DMS 273 treated with DMSO at 0.1 percent for 48 hours (cell line): ENCODE results near the gene SLC25A45.
A peak's percentile ranks its signal among the peaks of the same experiment; 100 is the strongest.

ENCODE experiments used
- DNase-seq: peaks from one replicate; lab custom pipeline; 2025; lab: John Stamatoyannopoulos, UW

SLC25A45 gene

DNA sequence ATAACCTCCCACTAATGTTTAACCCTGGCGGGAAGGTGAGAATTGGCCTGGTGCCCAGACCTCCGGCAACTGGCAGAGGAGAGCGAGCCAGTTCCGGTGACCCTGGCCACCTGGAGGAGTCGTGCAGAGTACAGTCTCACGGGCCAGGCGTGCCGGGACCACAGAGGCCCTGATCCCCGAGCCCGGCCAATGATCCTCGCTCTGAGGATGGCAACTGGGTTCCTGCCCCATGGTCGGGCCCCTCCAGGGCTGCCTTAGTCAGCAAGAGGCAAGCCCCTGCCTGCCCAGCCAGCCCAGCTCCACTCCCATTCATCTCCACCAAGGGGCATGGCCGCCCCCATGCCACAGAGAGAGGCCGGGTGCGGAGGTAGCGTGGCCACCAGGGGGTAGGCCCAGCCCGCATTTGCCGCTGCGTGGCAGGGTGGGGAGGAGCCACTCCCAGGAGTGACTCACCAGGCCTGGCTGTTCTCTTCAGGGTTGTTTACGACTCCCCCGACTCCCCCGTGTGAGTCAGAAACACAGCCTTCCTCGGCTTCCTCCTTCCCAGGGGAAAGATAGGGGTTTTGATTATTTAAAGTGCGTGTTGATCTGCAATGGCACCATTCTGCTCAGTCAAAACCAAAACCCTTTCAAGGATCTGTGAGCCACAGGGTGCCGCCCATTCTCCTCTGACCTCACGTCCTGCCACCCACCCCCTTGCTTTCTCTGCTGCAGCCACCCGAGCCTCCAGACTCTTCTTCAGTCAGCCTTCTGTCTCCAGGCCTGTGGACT is at the start of gene SLC25A45:
Gene SLC25A45, minus strand, starts transcription at position 614 of the 771 bp plus-strand sequence. CDS start 695 bp downstream, outside the sequence.
- DNase-seq = peak; percentile 88

GRCh38 chr11:65431451-65432099 is 49.1 kb upstream of the SLC25A45 start:
- DNase-seq = no peak

DNA sequence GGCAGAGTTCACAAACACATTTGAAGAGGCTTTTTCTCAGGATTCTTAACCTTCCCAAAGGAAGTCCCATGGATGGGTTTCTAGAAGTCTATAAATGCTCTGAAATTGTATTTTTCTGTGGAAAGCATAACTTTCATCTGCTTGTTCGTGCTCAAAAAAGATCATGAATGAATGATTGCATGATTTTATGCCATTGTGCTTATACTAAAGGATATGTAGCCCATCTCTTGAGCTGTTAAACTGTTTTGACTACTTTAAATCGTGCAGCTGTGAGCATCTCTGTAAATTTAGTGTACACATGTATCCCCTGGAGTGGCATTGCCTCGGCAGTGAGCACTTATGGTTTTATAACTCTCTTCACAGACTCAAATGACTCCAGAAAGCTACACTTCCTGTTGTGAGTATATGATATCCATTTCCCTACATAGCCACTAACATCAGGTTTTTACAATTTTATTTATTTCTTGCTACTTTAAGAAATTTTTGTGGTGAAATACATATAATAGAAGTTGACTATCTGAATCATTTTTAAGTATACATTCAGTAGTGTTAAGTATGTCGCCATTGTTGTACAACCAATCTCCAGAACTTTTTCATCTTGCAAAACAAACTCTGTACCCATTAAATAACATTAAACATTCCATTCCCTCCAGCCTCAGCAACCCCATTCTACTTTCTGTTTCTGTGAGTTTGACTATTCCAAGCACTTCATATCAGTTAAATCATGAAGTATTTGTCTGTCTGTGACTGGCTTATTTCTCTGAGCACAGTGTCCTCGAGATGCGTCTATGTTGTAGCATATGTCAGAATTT is 48.2 kb upstream of the SLC25A45 start:
- DNase-seq = no peak

DNA sequence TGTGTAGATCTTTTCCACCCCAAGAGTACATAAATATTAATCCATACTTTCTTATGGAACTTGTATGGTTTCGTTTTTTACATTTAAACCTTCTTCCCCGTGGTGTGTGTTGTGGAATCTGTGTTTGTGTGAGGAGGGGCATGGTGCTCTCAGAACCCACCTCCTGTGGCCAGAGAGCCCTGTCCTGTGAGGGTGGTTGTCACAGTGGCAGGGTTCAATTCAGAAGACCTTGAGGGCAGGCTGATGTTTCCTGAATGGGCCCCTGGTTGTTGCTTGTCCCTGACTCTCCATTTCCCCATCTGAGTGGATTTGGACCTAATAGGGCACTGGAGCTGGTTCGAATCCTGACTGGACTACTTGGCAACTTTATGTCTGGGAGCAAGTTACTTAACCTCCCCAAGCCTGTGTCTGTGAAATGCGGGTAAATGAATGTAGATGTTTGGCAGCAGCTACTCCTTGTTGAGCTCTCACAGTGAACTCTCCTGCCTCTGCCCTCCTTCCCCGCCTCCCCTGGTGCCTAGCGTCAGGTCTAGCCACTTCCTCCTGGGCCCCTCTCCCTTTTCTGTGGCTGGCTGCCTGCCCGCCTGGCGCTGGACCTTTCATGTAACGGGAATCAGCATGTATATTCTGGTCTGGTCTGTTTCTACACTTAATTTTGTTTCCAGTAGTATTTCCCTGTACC is 47.4 kb upstream of the SLC25A45 start:
- peak; percentile 45 for DNase-seq

DNA sequence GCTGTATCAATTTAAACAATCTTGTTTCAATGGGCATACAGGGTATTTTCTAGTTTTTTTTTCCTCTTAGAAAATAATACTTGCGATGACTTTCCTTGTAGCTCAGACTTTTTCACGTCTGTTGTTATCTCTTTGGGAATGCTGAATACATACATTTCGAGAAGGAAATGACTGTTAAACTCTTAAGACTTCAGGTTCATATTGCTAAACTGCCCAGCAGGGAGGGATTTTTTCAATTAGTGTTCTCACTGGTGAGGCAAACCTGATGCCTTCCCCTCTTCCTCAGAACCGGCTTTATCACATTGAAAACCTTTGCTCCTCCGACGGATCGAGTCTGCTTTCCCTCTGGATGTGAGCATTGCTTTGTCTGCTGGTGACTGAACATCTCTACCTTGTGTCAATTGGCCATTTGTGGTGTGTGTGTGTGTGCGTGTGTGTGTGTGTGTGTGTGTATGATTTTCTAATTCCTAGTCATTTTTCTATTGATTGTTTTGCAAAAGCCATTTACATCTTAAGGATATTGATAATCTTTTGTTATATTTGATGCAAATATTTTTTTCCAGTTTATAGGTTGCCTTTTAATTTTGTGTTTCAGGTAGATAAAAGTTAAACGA is 46.7 kb upstream of the SLC25A45 start:
- no peak for DNase-seq

DNA sequence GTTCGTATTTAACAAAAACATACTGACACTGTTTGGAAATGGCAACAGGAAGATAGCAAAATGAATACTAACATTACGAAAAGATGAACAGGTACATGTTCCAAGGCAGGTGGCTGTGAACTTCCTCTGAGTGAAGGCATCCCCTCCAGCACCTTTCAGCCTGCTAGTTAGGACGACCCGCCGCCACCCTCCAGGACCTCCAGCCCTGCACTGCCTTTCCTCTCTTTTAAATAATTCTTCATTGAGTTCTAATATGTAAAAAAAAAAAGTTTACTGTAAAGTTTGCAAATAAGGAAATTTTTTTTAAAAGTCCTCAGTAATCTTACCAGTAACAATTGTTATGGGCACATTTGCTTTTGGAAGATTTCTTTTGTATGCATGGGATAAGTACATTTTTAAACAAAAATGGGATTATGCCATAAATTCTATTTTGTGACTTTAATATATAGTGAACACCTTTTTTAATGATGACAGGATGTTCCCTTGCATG is 46.2 kb upstream of the SLC25A45 start:
- no peak for DNase-seq

DNA sequence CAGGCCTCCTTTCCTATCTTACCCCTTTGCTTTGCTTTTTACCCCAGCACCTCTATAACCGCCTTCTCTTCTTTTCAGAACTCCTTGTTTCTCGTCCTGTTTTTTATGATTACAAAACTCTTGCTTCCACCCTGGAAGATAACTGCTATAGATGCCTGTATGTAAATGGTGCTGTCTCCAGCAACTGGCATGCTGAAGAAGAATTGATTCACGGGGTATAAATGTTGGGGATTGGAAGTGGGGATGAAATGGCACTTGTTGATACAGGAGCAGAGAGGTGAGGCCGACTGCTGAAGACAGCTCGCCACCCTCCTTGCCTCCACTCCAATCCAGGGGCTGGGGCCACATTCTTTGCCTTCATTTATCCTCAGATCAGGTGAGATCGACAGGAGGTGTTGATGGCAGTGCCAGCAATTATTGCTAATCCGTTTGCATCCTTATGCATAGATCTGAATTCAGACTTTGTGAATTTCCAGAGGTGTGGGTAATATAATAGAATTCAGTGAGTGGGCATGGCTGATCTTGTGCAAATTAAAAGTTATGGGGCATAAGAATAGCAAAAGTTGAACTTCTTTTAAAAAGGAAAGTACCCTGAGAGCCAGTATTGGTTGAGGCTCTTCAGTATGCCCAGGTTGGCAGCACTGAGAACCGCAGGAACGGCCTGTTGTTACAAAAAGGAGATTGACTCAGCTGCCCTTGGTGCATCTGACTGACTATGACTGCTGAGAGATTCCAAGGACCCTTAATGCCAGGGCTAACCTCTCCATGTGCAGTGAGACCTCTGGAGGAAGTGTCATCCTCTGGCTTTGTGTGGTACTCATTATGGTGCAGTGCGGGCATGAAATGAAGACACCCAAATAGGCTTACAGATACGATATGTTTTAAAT is 45.5 kb upstream of the SLC25A45 start:
- DNase-seq = peak; percentile 54

DNA sequence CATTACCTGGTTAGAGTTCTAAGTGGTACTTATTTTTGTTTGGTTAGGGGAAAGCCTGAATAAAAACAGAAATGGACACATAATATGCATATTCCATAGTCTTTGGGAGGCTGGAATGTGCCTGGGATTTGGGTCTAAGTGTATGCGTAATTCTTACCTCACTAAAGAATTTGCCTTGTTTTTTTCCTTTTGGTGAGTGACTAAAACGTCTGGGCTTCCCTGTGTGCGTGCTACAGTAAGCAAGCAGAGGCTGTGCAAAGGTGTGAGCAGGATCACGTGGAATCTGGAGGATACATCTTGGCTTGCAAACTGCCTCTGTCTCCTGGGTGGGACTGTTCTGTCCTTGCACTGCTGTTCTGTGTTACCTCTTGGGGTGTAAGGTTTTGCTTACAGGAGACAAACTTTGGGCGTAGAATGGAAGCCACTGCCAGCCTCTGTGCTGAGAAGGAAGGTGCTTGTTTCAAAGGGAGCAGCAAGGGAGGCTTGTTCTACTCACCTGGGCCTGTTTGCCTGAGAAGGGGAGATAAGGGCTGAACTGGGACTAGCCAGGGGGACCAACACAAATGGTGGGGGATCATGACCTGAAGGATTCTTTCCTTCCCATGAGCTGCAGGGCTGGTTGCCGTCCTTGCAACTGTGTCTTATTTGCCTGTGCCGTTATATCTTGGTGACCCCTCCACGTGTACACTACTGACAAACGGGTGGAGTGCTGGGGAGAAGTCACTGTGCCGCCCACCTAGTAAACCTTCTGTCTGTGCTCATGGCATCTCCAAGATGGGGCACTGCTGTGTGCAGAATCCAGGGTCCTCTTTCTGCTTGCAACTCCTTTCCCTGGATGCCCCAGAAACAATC is 44.6 kb upstream of the SLC25A45 start:
- peak; percentile 58 for DNase-seq

DNA sequence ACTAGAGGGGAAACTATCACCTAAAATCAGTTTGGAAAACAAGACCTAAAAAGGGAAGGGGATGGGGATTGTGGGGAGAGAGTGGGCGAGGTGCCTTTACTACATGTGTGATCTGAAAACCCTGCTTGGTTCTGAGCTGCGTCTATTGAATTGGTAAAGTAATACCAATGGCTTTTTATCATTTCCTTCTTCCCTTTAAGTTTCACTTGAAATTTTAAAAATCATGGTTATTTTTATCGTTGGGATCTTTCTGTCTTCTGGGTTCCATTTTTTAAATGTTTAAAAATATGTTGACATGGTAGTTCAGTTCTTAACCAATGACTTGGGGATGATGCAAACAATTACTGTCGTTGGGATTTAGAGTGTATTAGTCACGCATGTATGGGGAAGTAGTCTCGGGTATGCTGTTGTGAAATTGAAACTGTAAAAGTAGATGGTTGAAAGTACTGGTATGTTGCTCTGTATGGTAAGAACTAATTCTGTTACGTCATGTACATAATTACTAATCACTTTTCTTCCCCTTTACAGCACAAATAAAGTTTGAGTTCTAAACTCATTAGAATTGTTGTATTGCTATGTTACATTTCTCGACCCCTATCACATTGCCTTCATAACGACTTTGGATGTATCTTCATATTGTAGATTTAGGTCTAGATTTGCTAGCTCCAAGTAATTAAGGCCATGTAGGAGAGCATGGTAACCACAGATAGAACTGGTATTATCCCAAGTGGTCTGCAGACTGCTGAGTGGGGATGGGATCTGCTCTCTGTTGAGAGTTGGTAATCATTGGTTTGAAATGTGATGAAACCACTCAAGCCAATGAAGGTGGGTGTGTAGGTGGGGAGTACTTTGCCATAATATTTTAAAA is 43.8 kb upstream of the SLC25A45 start:
- DNase-seq = peak; percentile 27

- DNase-seq = no peak
Measured at GRCh38 chr11:65425105-65425970, 42.9 kb upstream of the SLC25A45 start.

- DNase-seq = no peak
Measured at GRCh38 chr11:65424205-65425104, 42.0 kb upstream of the SLC25A45 start.

GRCh38 chr11:65423516-65424204 is 41.2 kb upstream of the SLC25A45 start:
- DNase-seq = no peak

- DNase-seq = peak; percentile 42
Measured at GRCh38 chr11:65422633-65423515, 40.4 kb upstream of the SLC25A45 start, which contains the start of gene NEAT1. NEAT1 (plus strand) TSS chr11:65422798.

GRCh38 chr11:65421794-65422632 is 39.6 kb upstream of the SLC25A45 start:
- DNase-seq = peak; percentile 65
